SK-N-SH treated with all-trans-retinoic acid at 6 μM for 48 hours (cell line): ENCODE measurements around the gene TMEM52B.

Experiments used
- PPARA ChIP-seq: fragments of 250-450 bp; sonication (Bioruptor Pico); IDR thresholded peaks from 2 replicates; pipeline ENCODE4 v1.5.0; 2020; ENCODE audit warnings: mild to moderate bottlenecking, borderline replicate concordance
- RARB ChIP-seq: fragments of 250-450 bp; sonication (Bioruptor Pico); IDR thresholded peaks from 2 replicates; pipeline ENCODE4 v1.8.0; 2021; ENCODE audit warnings: mild to moderate bottlenecking, moderate library complexity

GRCh38 chr12:10207136-10207535, 28.3 kb downstream of the TMEM52B start:
- TF ChIP-seq PPARA (CRISPR knock-in tag) (no peak), RARB (no peak)
